Measurements from ENCODE around the gene LSM7. TPM values are rescaled to one million over a fixed set of nuclear protein-coding genes. Genes with fewer than 3 reads are reported as not detected.

Gene LSM7
- total and polyA plus RNA-seq, 2 of the 13 experiments (the other 11 are each of a cell fraction or from before 2014, with no cell fraction given), result 140 to 205 TPM

GRCh38 chr19:2328401-2329148 lies at the start of gene LSM7, which contains the start of gene SPPL2B (continued):
- no peak for TF ChIP-seq ZNF280B (CRISPR knock-in tag; IDR thresholded peaks at IDR 0.05; ENCODE audit: borderline replicate concordance)
- TF ChIP-seq DR1 (CRISPR knock-in tag; IDR thresholded peaks at IDR 0.05), result peak; percentile 54; the same call in 1 of the 2 replicates
- TF ChIP-seq MTA1 (CRISPR knock-in tag; IDR thresholded peaks at IDR 0.05; ENCODE audit: borderline replicate concordance), result no peak
- peak; percentile 40; the same call in 1 of the 2 replicates for TF ChIP-seq POGZ (CRISPR knock-in tag; IDR thresholded peaks at IDR 0.05)
- TF ChIP-seq EZH2 (conservative IDR thresholded peaks at IDR 0.05; ENCODE audit: low read depth, low read length), result no peak
- TF ChIP-seq ZNF33A (CRISPR knock-in tag; IDR thresholded peaks at IDR 0.05; ENCODE audit: borderline replicate concordance), result no peak
- peak; percentile 75; the same call in 1 of the 2 replicates for TF ChIP-seq ZNF709 (CRISPR knock-in tag; IDR thresholded peaks at IDR 0.05)
- no peak for TF ChIP-seq TIGD3 (CRISPR knock-in tag; IDR thresholded peaks at IDR 0.05; ENCODE audit: borderline replicate concordance)
- TF ChIP-seq PHF20 (CRISPR knock-in tag; IDR thresholded peaks at IDR 0.05), result peak; percentile 86
- no peak for TF ChIP-seq NFIB (CRISPR knock-in tag; IDR thresholded peaks at IDR 0.05; ENCODE audit: borderline replicate concordance)
- TF ChIP-seq ZSCAN9 (CRISPR knock-in tag; IDR thresholded peaks at IDR 0.05; ENCODE audit: borderline replicate concordance), result peak; percentile 38; the same call in 1 of the 2 replicates
- no peak for TF ChIP-seq DBP (CRISPR knock-in tag; IDR thresholded peaks at IDR 0.05; ENCODE audit: not compliant biosample characterization)
- peak; percentile 68; the same call in 1 of the 2 replicates for TF ChIP-seq FOXC1 (CRISPR knock-in tag; IDR thresholded peaks at IDR 0.05; ENCODE audit: borderline replicate concordance)
- TF ChIP-seq PAXIP1 (CRISPR knock-in tag; conservative IDR thresholded peaks at IDR 0.05), result no peak
- no peak for TF ChIP-seq ZNF180 (CRISPR knock-in tag; IDR thresholded peaks at IDR 0.05; ENCODE audit: borderline replicate concordance, low read depth)
- no peak for TF ChIP-seq ZNF24 (IDR thresholded peaks at IDR 0.05)
- no peak for TF ChIP-seq SP140L (CRISPR knock-in tag; IDR thresholded peaks at IDR 0.05; ENCODE audit: borderline replicate concordance)
- TF ChIP-seq ZNF652 (CRISPR knock-in tag; IDR thresholded peaks at IDR 0.05; ENCODE audit: borderline replicate concordance, low read depth), result no peak
- TF ChIP-seq ZNF331 (CRISPR knock-in tag; IDR thresholded peaks at IDR 0.05), result 0 out of 2 replicates have a peak, but pooled peaks have one; percentile 12
- TF ChIP-seq ZMAT3 (CRISPR knock-in tag; conservative IDR thresholded peaks at IDR 0.05), result no peak; the same call in 1 of the 2 replicates
- TF ChIP-seq MLX (CRISPR knock-in tag; IDR thresholded peaks at IDR 0.05), result no peak
- TF ChIP-seq SATB2 (CRISPR knock-in tag; IDR thresholded peaks at IDR 0.05), result no peak

All from HepG2 (cell line).